ENCODE measurements around the gene TNPO2. TPM values are rescaled to one million over a fixed set of nuclear protein-coding genes. Genes with fewer than 3 reads are reported as not detected.

Gene TNPO2
- total RNA-seq, 1 donor from 2014 or later = 153 TPM

- Mint-ChIP-seq H3K36me3 (ENCODE audit: low read depth) (peaks cover 36% of the 10 kb centered on the region), H3K4me3 (peak overlapping the region; percentile 95), H3K27ac (peak overlapping the region; percentile 98), H3K4me1 (ENCODE audit: low read depth) (peaks cover 47% of the 10 kb centered on the region), H3K27me3 (ENCODE audit: insufficient read depth) (no peaks in the 10 kb centered on the region), H3K9me3 (no peaks in the 10 kb centered on the region)
- intact Hi-C loops (cut with micrococcal nuclease) = loop anchor here (5.0 kb wide), 2 partner anchors 223 to 503 kb away; partner anchors contain the start of genes ZNF136 and ZNF443
- peak; percentile 47 for DNase-seq (ENCODE audit: low spot score)
These were observed 58.5 kb downstream of the TNPO2 start for GRCh38 chr19:12665281-12665573.

- intact Hi-C loops (cut with micrococcal nuclease) = loop anchor here (5.0 kb wide), 2 partner anchors 222 to 502 kb away; partner anchors contain the start of genes ZNF136 and ZNF443
- DNase-seq (ENCODE audit: low spot score) = no peak
- peak overlapping the region; percentile 95 for H3K4me3 Mint-ChIP-seq
- peak overlapping the region; percentile 98 for H3K27ac Mint-ChIP-seq
- H3K4me1 Mint-ChIP-seq (ENCODE audit: low read depth) = peaks cover 47% of the 10 kb centered on the region
- H3K36me3 Mint-ChIP-seq (ENCODE audit: low read depth) = peaks cover 40% of the 10 kb centered on the region
- H3K9me3 Mint-ChIP-seq = no peaks in the 10 kb centered on the region
- H3K27me3 Mint-ChIP-seq (ENCODE audit: insufficient read depth) = no peaks in the 10 kb centered on the region
These were observed 59.1 kb downstream of the TNPO2 start for GRCh38 chr19:12664406-12665280.

- DNase-seq (ENCODE audit: low spot score) = no peak
- Mint-ChIP-seq H3K36me3 (ENCODE audit: low read depth) (peaks cover 41% of the 10 kb centered on the region), H3K4me1 (ENCODE audit: low read depth) (peaks cover 18% of the 10 kb centered on the region), H3K27me3 (ENCODE audit: insufficient read depth) (no peaks in the 10 kb centered on the region), H3K4me3 (no peak overlapping the region), H3K27ac (no peak overlapping the region), H3K9me3 (no peaks in the 10 kb centered on the region)
- intact Hi-C loops (cut with micrococcal nuclease) = no loop called here
These were observed 62.8 kb downstream of the TNPO2 start for GRCh38 chr19:12660980-12661379.

GRCh38 chr19:12657966-12658365, 65.8 kb downstream of the TNPO2 start:
- H3K4me3 Mint-ChIP-seq = no peak overlapping the region
- H3K27me3 Mint-ChIP-seq (ENCODE audit: insufficient read depth) = no peaks in the 10 kb centered on the region
- H3K27ac Mint-ChIP-seq = no peak overlapping the region

GRCh38 chr19:12656899-12657571, 66.7 kb downstream of the TNPO2 start:
- intact Hi-C loops (cut with micrococcal nuclease) = no loop called here
- Mint-ChIP-seq H3K4me3 (no peak overlapping the region), H3K27me3 (ENCODE audit: insufficient read depth) (no peaks in the 10 kb centered on the region), H3K4me1 (ENCODE audit: low read depth) (peaks cover 4% of the 10 kb centered on the region), H3K36me3 (ENCODE audit: low read depth) (peaks cover 34% of the 10 kb centered on the region), H3K27ac (no peak overlapping the region), H3K9me3 (no peaks in the 10 kb centered on the region)
- no peak for DNase-seq (ENCODE audit: low spot score)

More at GRCh38 chr19:12657966-12658365, 65.8 kb downstream of the TNPO2 start:
- Mint-ChIP-seq H3K36me3 (ENCODE audit: low read depth) (peaks cover 33% of the 10 kb centered on the region), H3K9me3 (no peaks in the 10 kb centered on the region), H3K4me1 (ENCODE audit: low read depth) (peaks cover 4% of the 10 kb centered on the region)
- no peak for DNase-seq (ENCODE audit: low spot score)
- intact Hi-C loops (cut with micrococcal nuclease) = no loop called here

- H3K4me3 Mint-ChIP-seq = no peak overlapping the region
- peaks cover 32% of the 10 kb centered on the region for H3K36me3 Mint-ChIP-seq (ENCODE audit: low read depth)
- intact Hi-C loops (cut with micrococcal nuclease) = no loop called here
- peak overlapping the region; percentile 27 for H3K27ac Mint-ChIP-seq
- no peaks in the 10 kb centered on the region for H3K27me3 Mint-ChIP-seq (ENCODE audit: insufficient read depth)
- DNase-seq (ENCODE audit: low spot score) = no peak
- H3K9me3 Mint-ChIP-seq = no peaks in the 10 kb centered on the region
- H3K4me1 Mint-ChIP-seq (ENCODE audit: low read depth) = peaks cover 4% of the 10 kb centered on the region
These were observed 68.2 kb downstream of the TNPO2 start for GRCh38 chr19:12655546-12655945.

GRCh38 chr19:12652219-12652618, 71.5 kb downstream of the TNPO2 start:
- intact Hi-C loops (cut with micrococcal nuclease) = no loop called here
- Mint-ChIP-seq H3K27ac (no peak overlapping the region), H3K4me1 (ENCODE audit: low read depth) (peaks cover 4% of the 10 kb centered on the region), H3K4me3 (no peak overlapping the region), H3K36me3 (ENCODE audit: low read depth) (peaks cover 30% of the 10 kb centered on the region), H3K9me3 (no peaks in the 10 kb centered on the region), H3K27me3 (ENCODE audit: insufficient read depth) (no peaks in the 10 kb centered on the region)
- no peak for DNase-seq (ENCODE audit: low spot score)

- H3K27me3 Mint-ChIP-seq (ENCODE audit: insufficient read depth) = no peaks in the 10 kb centered on the region
- no peak overlapping the region for H3K4me3 Mint-ChIP-seq
- no peak overlapping the region for H3K27ac Mint-ChIP-seq
- H3K4me1 Mint-ChIP-seq (ENCODE audit: low read depth) = no peaks in the 10 kb centered on the region
- H3K9me3 Mint-ChIP-seq = no peaks in the 10 kb centered on the region
- DNase-seq (ENCODE audit: low spot score) = no peak
- H3K36me3 Mint-ChIP-seq (ENCODE audit: low read depth) = peaks cover 17% of the 10 kb centered on the region
- intact Hi-C loops (cut with micrococcal nuclease) = no loop called here
These were observed 73.8 kb downstream of the TNPO2 start for GRCh38 chr19:12649941-12650340.

Other genes starting within 250 kb of the TNPO2 start
- 0.26 TPM in 1 of 2 replicates, not detected in the other for gene ZNF709, start 239.1 kb downstream of the TNPO2 start, total RNA-seq
- gene ZNF564, start 172.4 kb downstream of the TNPO2 start, total RNA-seq = 7.4 and 8.3 TPM in 2 replicates
- 9.2 and 9.4 TPM in 2 replicates for gene ZNF490, start 113.1 kb downstream of the TNPO2 start, total RNA-seq
- 23.5 and 29.0 TPM in 2 replicates for gene ZNF791, start 113.0 kb downstream of the TNPO2 start, total RNA-seq
- gene MAN2B1, start 57.2 kb downstream of the TNPO2 start, total RNA-seq = 132 and 143 TPM in 2 replicates
- gene WDR83, start 57.1 kb downstream of the TNPO2 start, total RNA-seq = 25.6 and 27.1 TPM in 2 replicates
- gene DHPS, start 42.1 kb downstream of the TNPO2 start, total RNA-seq = 144 and 147 TPM in 2 replicates
- 0.73 TPM in 1 of 2 replicates, not detected in the other for gene GNG14, start 35.9 kb downstream of the TNPO2 start, total RNA-seq
- 11.8 and 12.2 TPM in 2 replicates for gene FBXW9, start 27.3 kb downstream of the TNPO2 start, total RNA-seq
- gene TRIR, start 10.8 kb upstream of the TNPO2 start, total RNA-seq = 231 and 239 TPM in 2 replicates
- 68.0 and 70.9 TPM in 2 replicates for gene GET3, start 13.6 kb upstream of the TNPO2 start, total RNA-seq
- gene BEST2, start 27.9 kb upstream of the TNPO2 start, total RNA-seq = 0.12 TPM in 1 of 2 replicates, not detected in the other
- gene HOOK2, start 51.6 kb upstream of the TNPO2 start, total RNA-seq = 13.3 and 15.7 TPM in 2 replicates
- 311 and 312 TPM in 2 replicates for gene JUNB, start 67.6 kb upstream of the TNPO2 start, total RNA-seq
- 277 and 280 TPM in 2 replicates for gene PRDX2, start 77.9 kb upstream of the TNPO2 start, total RNA-seq
- gene THSD8, start 78.1 kb upstream of the TNPO2 start, total RNA-seq = 28.0 and 28.1 TPM in 2 replicates
- gene RNASEH2A, start 82.7 kb upstream of the TNPO2 start, total RNA-seq = 36.1 and 37.5 TPM in 2 replicates
- gene RTBDN, start 110.6 kb upstream of the TNPO2 start, total RNA-seq = not detected in 2 replicates
- 1.4 and 1.7 TPM in 2 replicates for gene MAST1, start 114.6 kb upstream of the TNPO2 start, total RNA-seq
- gene DNASE2, start 157.5 kb upstream of the TNPO2 start, total RNA-seq = 22.9 and 23.7 TPM in 2 replicates
- gene KLF1, start 163.3 kb upstream of the TNPO2 start, total RNA-seq = 0.80 and 1.3 TPM in 2 replicates
- gene GCDH, start 167.2 kb upstream of the TNPO2 start, total RNA-seq = 65.9 and 68.8 TPM in 2 replicates
- gene SYCE2, start 195.4 kb upstream of the TNPO2 start, total RNA-seq = 1.9 and 4.1 TPM in 2 replicates
- 217 and 220 TPM in 2 replicates for gene FARSA, start 209.8 kb upstream of the TNPO2 start, total RNA-seq
- 913 and 933 TPM in 2 replicates for gene CALR, start 214.7 kb upstream of the TNPO2 start, total RNA-seq
- gene RAD23A, start 221.9 kb upstream of the TNPO2 start, total RNA-seq = 197 and 202 TPM in 2 replicates
- gene GADD45GIP1, start 233.3 kb upstream of the TNPO2 start, total RNA-seq = 32.1 and 33.2 TPM in 2 replicates
- gene DAND5, start 245.6 kb upstream of the TNPO2 start, total RNA-seq = 0.10 TPM in 2 replicates

Data from activated T-helper 1 cell treated with anti-CD3 and anti-CD28 coated beads, Interleukin-12 subunit alpha, Interleukin-12 subunit beta, Interleukin-2, Interleukin-4 antibody, amounts not matched to agents 30 ng/mL and 10 ng/mL and 1 ng/mL, durations not matched to agents 14 hours and 24 hours and 36 hours (primary cell).